ENCODE results near the gene EEF1B2.
"Not testable (repeated sequence)": the region's sequence is repeated elsewhere in the genome, so short reads cannot be mapped to it uniquely, and the experiment has no call there.

Gene EEF1B2

DNA sequence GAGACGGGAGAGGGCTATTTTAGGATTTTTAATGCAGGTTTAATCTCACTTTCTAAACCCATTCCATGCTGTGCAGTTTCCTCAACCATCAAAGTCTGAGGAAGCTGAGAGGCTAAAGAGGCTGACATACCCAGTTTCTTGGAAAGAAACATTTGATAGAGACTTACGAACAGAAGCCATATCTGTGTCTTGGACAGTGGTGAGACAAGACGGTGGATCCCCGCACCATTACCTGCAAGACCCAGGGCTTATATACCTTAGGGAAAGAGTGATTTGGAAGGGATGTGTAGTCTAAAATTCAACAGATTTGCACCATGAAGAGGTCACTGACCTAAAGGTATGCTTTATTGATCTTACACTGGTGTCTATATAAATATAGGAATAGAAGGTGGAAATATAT, 13.5 kb downstream of the EEF1B2 start:
- TF ChIP-seq CTCF (IDR thresholded peaks at IDR 0.05; ENCODE audit: low read depth, low read length), result no peak
- no peak overlapping the region for H3K4me3 ChIP-seq (ENCODE audit: low read depth, low read length)

- TF ChIP-seq CTCF (IDR thresholded peaks at IDR 0.05; ENCODE audit: low read depth, low read length), result no peak
- no peak overlapping the region for H3K4me3 ChIP-seq (ENCODE audit: low read depth, low read length)
These were observed 16.4 kb downstream of the EEF1B2 start for GRCh38 chr2:206176121-206176520.

DNA sequence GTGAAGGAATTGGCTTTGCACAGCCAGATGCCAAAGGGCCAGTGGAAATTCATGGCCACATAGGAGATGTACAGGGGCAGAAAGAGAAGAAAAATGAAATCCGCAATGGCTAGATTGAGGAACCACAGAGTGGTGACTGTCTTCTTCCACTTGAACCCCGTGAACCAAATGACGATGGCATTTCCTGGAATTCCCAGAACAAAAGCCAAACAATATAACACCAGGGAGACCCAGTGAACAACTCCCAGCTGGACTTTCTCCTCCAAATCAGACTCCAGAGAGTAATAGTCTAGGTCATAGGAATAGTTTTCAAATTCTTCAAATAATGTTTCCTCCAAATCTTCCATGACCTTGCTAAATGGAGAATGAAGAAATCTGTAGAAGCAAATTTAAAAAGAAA, 17.2 kb downstream of the EEF1B2 start:
- no peak overlapping the region for H3K4me3 ChIP-seq (ENCODE audit: low read depth, low read length)
- TF ChIP-seq CTCF (IDR thresholded peaks at IDR 0.05; ENCODE audit: low read depth, low read length), result no peak

- H3K4me3 ChIP-seq (ENCODE audit: low read depth, low read length), result not testable (repeated sequence)
These were observed 21.8 kb downstream of the EEF1B2 start for GRCh38 chr2:206181526-206181925.

DNA sequence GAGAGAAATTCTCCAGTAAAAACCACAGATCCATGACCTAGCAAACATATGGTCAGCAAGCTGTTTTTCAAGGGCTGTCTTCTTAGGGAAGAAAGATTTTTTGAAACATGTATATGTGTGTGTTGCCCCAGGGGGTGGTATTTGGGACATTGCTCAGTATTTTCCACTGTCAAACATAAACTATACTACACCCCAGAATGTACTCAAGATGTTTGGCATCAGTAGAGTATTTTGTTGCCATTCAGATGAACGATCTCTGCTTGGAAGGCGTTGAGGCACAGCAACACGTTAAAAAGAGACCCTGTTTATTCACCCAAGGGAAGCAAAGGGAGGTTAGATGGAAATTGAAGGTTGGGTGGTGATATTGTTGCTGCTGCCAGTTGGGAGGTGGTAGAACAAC, 30.0 kb downstream of the EEF1B2 start:
- no peak overlapping the region for H3K4me3 ChIP-seq (ENCODE audit: low read depth, low read length)
- TF ChIP-seq CTCF (IDR thresholded peaks at IDR 0.05; ENCODE audit: low read depth, low read length), result no peak

DNA sequence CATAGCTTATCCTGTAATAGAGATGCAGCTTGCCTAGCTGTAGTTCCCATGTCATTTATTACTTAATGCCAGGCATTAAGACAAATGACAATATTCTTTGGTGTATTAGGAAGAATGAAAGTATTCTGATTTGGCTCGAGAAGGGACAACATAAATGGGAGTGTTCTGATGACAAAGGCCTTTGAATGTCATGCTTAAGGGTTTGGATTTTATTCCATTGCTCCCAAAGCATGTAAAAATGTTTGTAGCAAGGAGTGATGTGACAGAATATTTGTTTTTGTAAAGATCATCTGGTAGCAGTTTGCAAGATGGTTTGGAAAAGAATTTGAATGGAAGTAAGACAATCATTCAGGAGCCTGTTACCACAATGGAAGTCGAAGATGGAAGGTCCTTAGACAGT, 30.4 kb downstream of the EEF1B2 start:
- no peak overlapping the region for H3K4me3 ChIP-seq (ENCODE audit: low read depth, low read length)
- TF ChIP-seq CTCF (IDR thresholded peaks at IDR 0.05; ENCODE audit: low read depth, low read length), result no peak

- TF ChIP-seq CTCF (IDR thresholded peaks at IDR 0.05; ENCODE audit: low read depth, low read length), result no peak
These were observed 31.0 kb downstream of the EEF1B2 start for GRCh38 chr2:206190689-206191088.

GRCh38 chr2:206192157-206192556, 32.5 kb downstream of the EEF1B2 start:
- H3K4me3 ChIP-seq (ENCODE audit: low read depth, low read length), result no peak overlapping the region

More at GRCh38 chr2:206190689-206191088, 31.0 kb downstream of the EEF1B2 start:
- H3K4me3 ChIP-seq (ENCODE audit: low read depth, low read length), result no peak overlapping the region

More at GRCh38 chr2:206192157-206192556, 32.5 kb downstream of the EEF1B2 start:
- no peak for TF ChIP-seq CTCF (IDR thresholded peaks at IDR 0.05; ENCODE audit: low read depth, low read length)

Measured in WI38 (cell line).